Stimulated activated naive CD8-positive, alpha-beta T cell treated with anti-CD3 and anti-CD28 coated beads, Interleukin-15, amount 100 ng/mL, for 72 hours (primary cell): ENCODE data around the gene SENP2.
"Not testable (repeated sequence)": the region's sequence is repeated elsewhere in the genome, so short reads cannot be mapped to it uniquely, and the experiment has no call there.

Experiments used
- ATAC-seq: fragments of 150-1000 bp; cut with Tn5 transposase; 2 replicates; pipeline ENCODE4 v1.10.0; 2021; ENCODE audit warnings: mild to moderate bottlenecking, moderate library complexity
- DNase-seq, 2 donors: peaks; one replicate each; pipeline ENCODE4 v3.0.0; 2021 to 2022
- H3K27ac Mint-ChIP-seq, 2 donors: one replicate each; pipeline ENCODE4 v1.8.0; 2022; ENCODE audit warnings: mild to moderate bottlenecking in 2 of 2, mixed read lengths in 2 of 2, moderate library complexity in 2 of 2
- H3K27me3 Mint-ChIP-seq: one replicate; pipeline ENCODE4 v1.8.0; 2022; ENCODE audit warnings: mixed read lengths
- H3K4me1 Mint-ChIP-seq: one replicate; pipeline ENCODE4 v1.8.0; 2022; ENCODE audit warnings: mild to moderate bottlenecking, mixed read lengths
- H3K4me3 Mint-ChIP-seq, 2 donors: one replicate each; pipeline ENCODE4 v1.8.0; 2022; ENCODE audit warnings: mild to moderate bottlenecking in 2 of 2, mixed read lengths in 2 of 2, moderate library complexity in 1 of 2
- H3K9me3 Mint-ChIP-seq, 2 donors: one replicate each; pipeline ENCODE4 v1.8.0; 2022; ENCODE audit warnings: mixed read lengths in 2 of 2

The SENP2 gene

DNA sequence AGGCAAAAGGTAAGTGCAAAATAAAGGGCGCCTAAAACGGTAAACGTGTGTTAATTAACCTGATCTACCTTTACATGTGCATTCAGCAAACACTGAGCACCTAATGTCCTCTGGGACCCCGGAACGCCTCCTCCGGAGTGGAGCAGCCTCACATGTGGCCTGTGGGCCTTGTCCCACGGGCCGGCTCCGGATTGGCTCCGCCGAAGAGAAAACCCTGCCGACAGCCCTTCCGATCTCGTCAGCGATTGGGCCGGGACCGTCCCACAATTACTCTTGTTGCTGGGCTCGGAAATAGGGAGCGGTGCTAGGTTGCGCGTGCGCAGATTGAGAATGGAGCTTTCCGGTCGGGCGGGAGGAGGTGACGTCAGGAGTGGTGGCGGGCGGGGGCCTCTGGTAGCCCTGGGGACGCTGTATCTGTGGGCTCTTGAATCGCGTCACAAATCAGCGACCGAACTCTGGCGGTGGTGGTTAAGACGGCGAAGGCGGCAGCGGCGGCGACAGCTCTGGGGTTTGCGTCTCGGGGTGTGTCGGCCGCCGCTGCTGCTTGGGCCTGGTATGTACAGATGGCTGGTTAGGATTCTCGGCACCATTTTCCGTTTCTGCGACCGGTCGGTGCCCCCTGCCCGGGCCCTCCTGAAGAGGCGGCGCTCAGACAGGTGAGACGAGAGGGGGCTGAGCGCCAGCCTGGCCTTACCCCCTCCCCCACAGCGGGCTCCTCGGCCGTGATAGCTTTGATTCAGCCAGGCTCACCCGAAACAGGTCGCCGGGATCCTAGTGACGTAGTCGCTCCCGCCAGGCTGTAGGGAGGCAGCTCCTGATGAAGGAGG is at the start of gene SENP2:
SENP2 (plus strand) TSS at position 437 of the 827 bp plus-strand sequence; CDS start at position 556, 119 bp downstream.
- peak within 1 kb of the TSS; percentile 83 to 90 for H3K4me3 Mint-ChIP-seq
- ATAC-seq = peak; percentile 98
- peak; percentile 99 to 100 for DNase-seq
- H3K9me3 Mint-ChIP-seq = no peaks in the 10 kb centered on the region
- H3K27ac Mint-ChIP-seq = peak within 1 kb of the TSS; percentile 92 to 99
- no peaks in the 10 kb centered on the region for H3K27me3 Mint-ChIP-seq
- H3K4me1 Mint-ChIP-seq = peaks cover 40% of the 10 kb centered on the region

GRCh38 chr3:185537369-185537970 is 48.6 kb upstream of the SENP2 start:
- peak; percentile 10 to 48 for DNase-seq
- Mint-ChIP-seq H3K27ac (peak overlapping the region; percentile 54 to 88), H3K9me3 (peaks cover 0 to 5% of the 10 kb centered on the region in 2 donors), H3K27me3 (peaks cover 7% of the 10 kb centered on the region), H3K4me1 (peaks cover 11% of the 10 kb centered on the region), H3K4me3 (peak overlapping the region; percentile 34 to 70)
- peak; percentile 99 for ATAC-seq

GRCh38 chr3:185539934-185540333 is 46.2 kb upstream of the SENP2 start:
- Mint-ChIP-seq H3K9me3 (peaks cover 0 to 5% of the 10 kb centered on the region in 2 donors), H3K4me3 (no peak overlapping the region), H3K27ac (no peak overlapping the region), H3K27me3 (peaks cover 7% of the 10 kb centered on the region), H3K4me1 (peaks cover 11% of the 10 kb centered on the region)
- no peak for ATAC-seq
- DNase-seq = no peak

DNA sequence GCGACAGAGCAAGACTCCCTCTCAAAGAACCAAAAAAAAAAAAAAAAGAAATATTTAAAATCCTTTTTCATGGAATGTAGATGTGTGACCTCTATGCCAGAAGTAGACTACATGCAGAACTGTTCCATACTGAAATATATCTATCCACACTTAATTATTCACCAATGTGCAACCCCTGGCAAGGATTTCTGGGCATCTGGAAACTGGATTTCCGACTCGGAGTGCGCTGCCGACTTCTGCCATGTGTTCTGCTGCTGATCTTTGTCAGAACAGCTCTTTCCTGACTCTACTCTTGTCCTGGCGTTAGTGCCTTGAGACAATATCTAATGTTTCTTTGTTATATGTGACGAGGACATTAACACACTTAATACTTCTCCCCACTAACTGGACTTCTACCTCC is 45.4 kb upstream of the SENP2 start:
- ATAC-seq (no peak), DNase-seq (no peak)
- Mint-ChIP-seq H3K27me3 (peaks cover 7% of the 10 kb centered on the region), H3K27ac (no peak overlapping the region), H3K4me3 (no peak overlapping the region), H3K4me1 (peaks cover 11% of the 10 kb centered on the region), H3K9me3 (peaks cover 0 to 5% of the 10 kb centered on the region in 2 donors)

DNA sequence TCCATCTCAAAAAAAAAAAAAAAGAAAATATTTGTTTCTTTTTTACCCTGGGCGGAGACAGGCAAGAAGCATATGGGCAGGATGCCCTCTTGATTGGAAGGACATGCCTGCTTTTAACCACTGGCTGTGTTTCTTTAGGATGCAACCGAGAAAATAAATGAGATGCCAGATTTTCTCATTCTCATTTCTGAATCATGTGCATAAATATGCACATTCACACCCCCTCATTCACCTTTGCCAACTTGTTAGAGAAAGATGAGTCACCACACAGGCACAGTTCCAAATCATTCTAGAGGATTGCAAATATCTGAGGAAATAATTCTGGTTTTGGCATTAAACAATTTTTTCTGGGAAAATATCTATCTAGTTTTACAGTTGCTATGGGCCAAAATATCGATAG is 37.0 kb upstream of the SENP2 start:
- Mint-ChIP-seq H3K9me3 (no peaks in the 10 kb centered on the region), H3K4me1 (peaks cover 8% of the 10 kb centered on the region), H3K27me3 (no peaks in the 10 kb centered on the region), H3K4me3 (no peak overlapping the region), H3K27ac (no peak overlapping the region)
- no peak for ATAC-seq
- DNase-seq = no peak

GRCh38 chr3:185549651-185550111 is 36.4 kb upstream of the SENP2 start:
- DNase-seq (no peak), ATAC-seq (no peak)
- Mint-ChIP-seq H3K4me3 (no peak overlapping the region), H3K9me3 (no peaks in the 10 kb centered on the region), H3K27me3 (no peaks in the 10 kb centered on the region), H3K27ac (no peak overlapping the region), H3K4me1 (peaks cover 8% of the 10 kb centered on the region)

DNA sequence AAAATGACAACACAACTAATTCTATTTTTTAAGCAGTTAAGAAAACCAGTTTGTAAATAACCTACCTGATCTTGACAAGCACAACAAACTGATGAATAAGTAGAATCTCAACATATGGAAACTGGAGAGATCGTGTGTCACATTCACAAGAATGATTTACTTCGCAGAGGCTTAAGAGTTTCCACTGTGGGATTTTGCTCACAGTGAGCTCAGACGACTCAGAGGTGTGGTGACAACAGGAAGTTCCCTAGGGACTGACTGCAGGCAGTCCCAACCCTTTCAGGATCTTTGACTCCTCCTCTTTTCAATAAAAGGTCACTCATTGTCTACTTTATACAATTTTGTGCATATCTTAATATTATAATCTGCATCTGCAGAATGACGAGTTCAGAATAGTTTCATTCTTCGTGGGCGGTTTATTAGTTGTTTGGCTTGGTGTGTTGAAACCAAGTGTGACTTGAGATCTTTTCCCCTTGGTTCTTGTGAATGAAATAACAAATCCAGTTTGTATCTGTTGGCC is 33.7 kb upstream of the SENP2 start, which contains the start of gene LIPH:
LIPH (minus strand) TSS at position 231 of the 520 bp plus-strand sequence; CDS start at position 114, 117 bp downstream.
- peak within 1 kb of the TSS in 1 of 2 donors; percentile 54 for H3K27ac Mint-ChIP-seq
- H3K9me3 Mint-ChIP-seq = no peaks in the 10 kb centered on the region
- H3K27me3 Mint-ChIP-seq = no peaks in the 10 kb centered on the region
- no peak within 1 kb of the TSS for H3K4me3 Mint-ChIP-seq
- peak; percentile 49 for ATAC-seq
- H3K4me1 Mint-ChIP-seq = peaks cover 8% of the 10 kb centered on the region
- no peak for DNase-seq

GRCh38 chr3:185555101-185555501 is 31.0 kb upstream of the SENP2 start:
- Mint-ChIP-seq H3K27me3 (no peaks in the 10 kb centered on the region), H3K4me3 (no peak overlapping the region), H3K27ac (peak overlapping the region in 1 of 2 donors; percentile 6), H3K4me1 (peaks cover 22% of the 10 kb centered on the region), H3K9me3 (no peaks in the 10 kb centered on the region)
- no peak for DNase-seq
- ATAC-seq = no peak

DNA sequence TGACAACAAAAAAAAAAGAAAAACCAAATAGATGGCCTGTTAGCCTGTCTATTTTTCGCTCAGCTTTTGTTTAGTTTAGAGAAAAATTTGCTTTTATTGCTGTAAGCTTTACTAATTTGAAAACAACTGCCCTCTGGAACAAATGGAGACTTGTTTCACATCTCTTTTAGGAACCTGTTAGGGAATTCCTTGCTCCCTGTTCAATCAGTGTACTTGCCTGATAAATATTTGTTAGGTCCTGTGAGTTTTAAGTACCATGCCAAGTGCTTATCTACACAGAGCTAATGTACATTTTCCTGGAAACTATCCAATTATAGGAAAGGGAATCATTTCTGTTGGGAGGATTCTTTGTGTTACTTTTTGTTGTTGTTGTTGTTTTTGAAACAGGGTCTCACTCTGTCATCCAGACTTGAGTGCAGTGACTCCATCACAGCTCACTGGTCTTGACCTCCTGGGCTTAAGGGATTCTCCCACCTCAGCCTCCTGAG is 30.2 kb upstream of the SENP2 start:
- ATAC-seq (no peak), DNase-seq (no peak)
- Mint-ChIP-seq H3K27me3 (no peaks in the 10 kb centered on the region), H3K4me1 (peaks cover 22% of the 10 kb centered on the region), H3K4me3 (no peak overlapping the region), H3K9me3 (no peaks in the 10 kb centered on the region), H3K27ac (no peak overlapping the region)

DNA sequence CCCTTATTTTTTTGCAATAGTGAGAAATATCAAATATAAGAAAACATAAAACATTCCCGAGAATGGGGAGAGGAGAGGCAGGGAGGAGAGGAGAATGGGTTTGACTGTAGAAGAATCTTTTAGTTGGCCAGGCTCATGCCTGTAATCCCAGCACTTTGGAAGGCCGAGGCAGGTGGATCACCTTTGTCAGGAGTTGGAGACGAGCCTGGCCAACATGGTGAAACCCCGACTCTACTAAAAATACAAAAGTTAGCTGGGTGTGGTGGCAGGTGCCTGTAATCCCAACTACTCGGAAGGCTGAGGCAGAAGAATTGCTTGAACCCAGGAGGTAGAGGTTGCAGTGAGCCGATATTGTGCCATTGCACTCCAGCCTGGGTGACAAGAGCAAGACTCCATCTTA is 29.5 kb upstream of the SENP2 start:
- H3K4me3 Mint-ChIP-seq, H3K9me3 Mint-ChIP-seq, H3K27ac Mint-ChIP-seq, ATAC-seq, H3K27me3 Mint-ChIP-seq, DNase-seq: not testable (repeated sequence)
- H3K4me1 Mint-ChIP-seq = peaks cover 28% of the 10 kb centered on the region

- Mint-ChIP-seq H3K4me3 (peak overlapping the region in 1 of 2 donors; percentile 84), H3K27me3 (no peaks in the 10 kb centered on the region), H3K4me1 (peaks cover 26% of the 10 kb centered on the region), H3K9me3 (no peaks in the 10 kb centered on the region), H3K27ac (no peak overlapping the region)
- no peak for DNase-seq
- ATAC-seq = no peak
Measured at GRCh38 chr3:185558395-185558794, 27.7 kb upstream of the SENP2 start.

DNA sequence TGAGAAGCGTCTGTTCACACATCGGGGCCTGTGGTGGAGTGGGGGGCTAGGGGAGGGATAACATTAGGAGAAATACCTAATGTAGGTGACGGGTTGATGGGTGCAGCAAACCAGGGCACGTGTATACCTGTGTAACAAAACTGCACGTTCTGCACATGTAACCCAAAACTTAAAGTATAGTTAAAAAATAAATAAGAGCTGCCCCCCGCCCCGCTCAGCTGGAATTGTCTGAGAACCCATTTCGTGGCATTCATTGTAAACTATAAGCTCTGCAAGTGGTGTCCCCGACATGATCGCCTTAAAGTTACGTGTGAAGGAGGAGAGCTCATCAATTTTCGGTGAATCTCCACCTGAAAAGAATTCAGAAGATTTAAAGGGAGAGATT is 26.4 kb upstream of the SENP2 start:
- DNase-seq (no peak), ATAC-seq (no peak)
- Mint-ChIP-seq H3K27ac (no peak overlapping the region), H3K4me3 (peak overlapping the region in 1 of 2 donors; percentile 82), H3K27me3 (no peaks in the 10 kb centered on the region), H3K9me3 (no peaks in the 10 kb centered on the region), H3K4me1 (peaks cover 26% of the 10 kb centered on the region)

DNA sequence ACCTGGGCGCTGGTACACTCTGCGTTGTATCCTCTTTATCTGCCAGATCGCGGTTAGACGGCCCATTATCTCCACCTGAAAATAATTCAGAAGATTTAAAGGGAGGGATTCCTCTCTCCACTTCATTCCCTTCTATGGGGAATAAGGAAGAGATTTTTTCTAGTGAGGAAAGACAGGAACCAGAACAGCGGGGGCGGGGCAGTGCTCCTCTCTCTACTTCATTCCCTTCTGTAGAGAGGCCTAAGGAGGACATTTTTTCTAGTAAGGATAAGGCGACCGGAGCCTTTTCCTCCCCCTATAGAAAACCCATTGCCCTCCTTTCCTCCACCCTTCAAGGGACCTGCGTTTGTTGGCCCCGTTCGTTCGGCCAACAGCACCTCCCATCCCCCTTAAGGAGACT is 25.4 kb upstream of the SENP2 start:
- Mint-ChIP-seq H3K4me3 (no peak overlapping the region), H3K27me3 (no peaks in the 10 kb centered on the region), H3K27ac (no peak overlapping the region), H3K4me1 (peaks cover 26% of the 10 kb centered on the region), H3K9me3 (no peaks in the 10 kb centered on the region)
- ATAC-seq = no peak
- DNase-seq = no peak

GRCh38 chr3:185561374-185561943 is 24.6 kb upstream of the SENP2 start:
- Mint-ChIP-seq H3K27me3 (no peaks in the 10 kb centered on the region), H3K4me1 (peaks cover 26% of the 10 kb centered on the region), H3K27ac (no peak overlapping the region), H3K9me3 (no peaks in the 10 kb centered on the region), H3K4me3 (no peak overlapping the region)
- ATAC-seq = peak; percentile 65
- DNase-seq = no peak

DNA sequence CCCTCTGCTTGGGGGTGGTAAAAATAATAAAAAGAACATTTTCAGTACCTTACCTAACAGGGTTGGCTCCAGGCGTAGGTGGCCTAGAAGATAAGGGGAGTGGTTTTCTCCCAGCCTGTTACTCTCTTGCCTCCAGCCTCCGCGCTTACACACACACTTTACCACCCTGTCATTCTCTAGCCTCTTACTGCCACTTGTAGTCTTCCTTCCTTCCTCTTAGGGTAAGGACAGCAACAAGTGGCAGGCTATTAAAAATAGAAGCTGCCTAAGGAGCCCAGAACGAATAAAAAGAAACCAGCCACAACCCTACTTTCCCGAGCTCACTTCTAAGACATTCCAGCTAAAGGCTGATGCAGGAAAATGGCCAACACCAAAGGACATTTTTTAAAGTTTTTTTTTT is 24.1 kb upstream of the SENP2 start:
- Mint-ChIP-seq H3K27me3 (no peaks in the 10 kb centered on the region), H3K27ac (no peak overlapping the region), H3K9me3 (no peaks in the 10 kb centered on the region), H3K4me1 (peaks cover 26% of the 10 kb centered on the region), H3K4me3 (no peak overlapping the region)
- ATAC-seq (peak; percentile 44), DNase-seq (no peak)
